ENCODE measurements around the gene SLC2A11.

GRCh38 chr22:23875801-23876200, 18.1 kb downstream of the SLC2A11 start:
- TF ChIP-seq ZNF274 (IDR thresholded peaks at IDR 0.05; ENCODE audit: low read depth, low read length) (no peak), SUZ12 (IDR thresholded peaks at IDR 0.05; ENCODE audit: extremely low read depth, insufficient read depth, insufficient read length) (no peak)
